Progenitor cell of endocrine pancreas (in vitro differentiated cells): ENCODE results near the gene CTDNEP1. TPM values are rescaled to one million over a fixed set of nuclear protein-coding genes. Genes with fewer than 3 reads are reported as not detected.

Experiments used
- DNase-seq: peaks from one replicate; pipeline ENCODE4 v3.0.0; 2021; ENCODE audit warnings: low spot score; ENCODE audit not compliant: unreplicated experiment
- H3K27ac Mint-ChIP-seq: 2 replicates; pipeline ENCODE4 v1.8.0; 2021; ENCODE audit warnings: mild to moderate bottlenecking, moderate library complexity, mixed read lengths
- H3K27me3 Mint-ChIP-seq: 2 replicates; pipeline ENCODE4 v1.8.0; 2021; ENCODE audit warnings: mixed read lengths
- H3K36me3 Mint-ChIP-seq: 2 replicates; pipeline ENCODE4 v1.8.0; 2022; ENCODE audit warnings: mixed read lengths; ENCODE audit not compliant: insufficient read depth
- H3K4me1 Mint-ChIP-seq: 2 replicates; pipeline ENCODE4 v1.8.0; 2021; ENCODE audit warnings: low read depth, mixed read lengths
- H3K4me3 Mint-ChIP-seq: 2 replicates; pipeline ENCODE4 v1.8.0; 2021; ENCODE audit warnings: low read depth, mild to moderate bottlenecking, moderate library complexity, mixed read lengths
- H3K9me3 Mint-ChIP-seq: 2 replicates; pipeline ENCODE4 v1.8.0; 2021; ENCODE audit warnings: low read depth, mixed read lengths
- CTCF ChIP-seq: fragments of 200-600 bp; sonication (generic); IDR thresholded peaks from one replicate; pipeline ENCODE4 v1.5.0; 2021; ENCODE audit warnings: antibody characterized with exemption, mild to moderate bottlenecking; ENCODE audit not compliant: unreplicated experiment
- total RNA-seq: library from RNA; stranded (reverse); gene quantifications from 2 replicates; pipeline ENCODE4 v1.2.1, GENCODE V29; 2021

The CTDNEP1 gene
- total RNA-seq, 1 donor from 2014 or later, result 137 TPM

GRCh38 chr17:7282752-7283321 lies 31.3 kb upstream of the CTDNEP1 start:
- DNase-seq, result no peak
- peaks cover 6% of the 10 kb centered on the region for H3K4me1 Mint-ChIP-seq
- no peaks in the 10 kb centered on the region for H3K36me3 Mint-ChIP-seq
- no peaks in the 10 kb centered on the region for H3K9me3 Mint-ChIP-seq
- H3K4me3 Mint-ChIP-seq, result peak overlapping the region; percentile 76
- no peak for TF ChIP-seq CTCF
- no peak overlapping the region for H3K27ac Mint-ChIP-seq
- H3K27me3 Mint-ChIP-seq, result peaks cover 25% of the 10 kb centered on the region

GRCh38 chr17:7281953-7282751 lies 30.6 kb upstream of the CTDNEP1 start:
- H3K27me3 Mint-ChIP-seq, result peaks cover 25% of the 10 kb centered on the region
- H3K27ac Mint-ChIP-seq, result no peak overlapping the region

GRCh38 chr17:7281074-7281952 lies 29.8 kb upstream of the CTDNEP1 start, which contains the start of gene SLC2A4:
TSS of gene SLC2A4 (plus strand) at chr17:7281718. CDS start at chr17:7281935, 217 bp downstream.
- Mint-ChIP-seq H3K9me3 (no peaks in the 10 kb centered on the region), H3K36me3 (no peaks in the 10 kb centered on the region), H3K27ac (peak within 1 kb of the TSS; percentile 58), H3K27me3 (peaks cover 23% of the 10 kb centered on the region), H3K4me1 (peaks cover 6% of the 10 kb centered on the region), H3K4me3 (peak within 1 kb of the TSS; percentile 76)
- peak; percentile 87 for DNase-seq
- no peak for TF ChIP-seq CTCF

More at GRCh38 chr17:7281953-7282751, 30.6 kb upstream of the CTDNEP1 start:
- Mint-ChIP-seq H3K9me3 (no peaks in the 10 kb centered on the region), H3K4me1 (peaks cover 6% of the 10 kb centered on the region), H3K4me3 (peak overlapping the region; percentile 76), H3K36me3 (no peaks in the 10 kb centered on the region)
- DNase-seq, result peak; percentile 26
- no peak for TF ChIP-seq CTCF

GRCh38 chr17:7280519-7281073 lies 29.1 kb upstream of the CTDNEP1 start:
- Mint-ChIP-seq H3K36me3 (no peaks in the 10 kb centered on the region), H3K9me3 (no peaks in the 10 kb centered on the region), H3K27ac (peak overlapping the region; percentile 58), H3K4me3 (peak overlapping the region; percentile 76), H3K4me1 (peaks cover 6% of the 10 kb centered on the region), H3K27me3 (peaks cover 22% of the 10 kb centered on the region)
- peak; percentile 70 for DNase-seq
- TF ChIP-seq CTCF, result peak; percentile 84
